ENCODE measurements around the gene TMIGD2.

The TMIGD2 gene

DNA sequence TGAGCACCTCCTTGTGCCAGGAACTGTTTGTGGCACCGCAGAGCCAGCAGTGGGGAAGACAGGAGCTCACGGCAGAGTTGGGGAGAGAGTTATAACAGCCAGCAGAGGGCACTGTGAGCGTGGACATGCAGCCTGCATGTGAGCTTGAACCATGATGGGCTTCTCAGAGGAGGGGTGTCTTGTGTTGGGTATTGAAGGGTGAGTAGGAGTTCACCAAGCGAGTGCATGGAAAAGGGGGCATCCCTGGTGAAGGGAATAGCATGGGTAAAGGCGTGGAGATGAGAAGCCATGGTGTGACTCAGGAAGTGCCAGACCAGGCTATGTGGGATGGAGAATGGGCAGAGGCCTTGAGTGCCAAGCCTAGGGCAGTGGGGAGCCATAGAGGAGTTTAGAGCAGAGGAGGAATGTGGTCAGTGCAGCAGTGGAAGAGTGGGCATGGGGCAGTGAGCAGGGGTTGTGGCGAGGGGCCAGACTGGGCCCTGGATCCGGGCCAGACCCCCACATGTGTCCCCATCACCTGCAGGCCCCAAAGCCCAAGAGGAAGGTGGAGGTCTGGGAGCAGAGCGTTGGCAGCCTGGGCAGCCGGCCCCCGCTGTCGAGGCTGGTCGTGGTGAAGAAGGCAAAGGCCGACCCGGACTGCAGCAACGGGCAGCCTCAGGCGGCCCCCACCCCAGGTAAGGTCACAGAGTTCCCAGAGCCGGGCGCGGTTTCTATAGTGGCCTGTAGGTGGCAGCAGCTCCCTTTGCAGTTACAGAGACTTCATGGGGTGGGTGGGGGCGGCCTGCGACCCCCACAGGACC, 34.9 kb downstream of the TMIGD2 start:
- Histone ChIP-seq H3K4me1 (ENCODE audit: low read length) (peaks cover 5% of the 10 kb centered on the region; the same call in 1 of the 2 replicates), H3K4me3 (ENCODE audit: low read length) (no peak overlapping the region), H3K36me3 (replicated peaks; ENCODE audit: low read depth, low read length) (peaks cover 14% of the 10 kb centered on the region), H3K9ac (ENCODE audit: low read length) (no peak overlapping the region), H3K9me3 (ENCODE audit: insufficient read depth, low read length) (no peaks in the 10 kb centered on the region), H3K27ac (ENCODE audit: low read length) (no peak overlapping the region), H3K27me3 (ENCODE audit: low read depth, low read length) (no peaks in the 10 kb centered on the region), H3K4me2 (ENCODE audit: low read length) (no peak overlapping the region), H3K79me2 (ENCODE audit: low read length) (no peaks in the 10 kb centered on the region), H4K20me1 (ENCODE audit: insufficient read depth, low read length) (no peaks in the 10 kb centered on the region), H2AFZ (ENCODE audit: low read depth, low read length) (no peak overlapping the region)
- TF ChIP-seq EZH2phosphoT487 (IDR thresholded peaks at IDR 0.05; ENCODE audit: low read depth), result no peak
- TF ChIP-seq, protein P1, sequence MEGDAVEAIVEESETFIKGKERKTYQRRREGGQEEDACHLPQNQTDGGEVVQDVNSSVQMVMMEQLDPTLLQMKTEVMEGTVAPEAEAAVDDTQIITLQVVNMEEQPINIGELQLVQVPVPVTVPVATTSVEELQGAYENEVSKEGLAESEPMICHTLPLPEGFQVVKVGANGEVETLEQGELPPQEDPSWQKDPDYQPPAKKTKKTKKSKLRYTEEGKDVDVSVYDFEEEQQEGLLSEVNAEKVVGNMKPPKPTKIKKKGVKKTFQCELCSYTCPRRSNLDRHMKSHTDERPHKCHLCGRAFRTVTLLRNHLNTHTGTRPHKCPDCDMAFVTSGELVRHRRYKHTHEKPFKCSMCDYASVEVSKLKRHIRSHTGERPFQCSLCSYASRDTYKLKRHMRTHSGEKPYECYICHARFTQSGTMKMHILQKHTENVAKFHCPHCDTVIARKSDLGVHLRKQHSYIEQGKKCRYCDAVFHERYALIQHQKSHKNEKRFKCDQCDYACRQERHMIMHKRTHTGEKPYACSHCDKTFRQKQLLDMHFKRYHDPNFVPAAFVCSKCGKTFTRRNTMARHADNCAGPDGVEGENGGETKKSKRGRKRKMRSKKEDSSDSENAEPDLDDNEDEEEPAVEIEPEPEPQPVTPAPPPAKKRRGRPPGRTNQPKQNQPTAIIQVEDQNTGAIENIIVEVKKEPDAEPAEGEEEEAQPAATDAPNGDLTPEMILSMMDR (IDR thresholded peaks at IDR 0.05; ENCODE audit: low read depth, low read length), result peak; percentile 80

DNA sequence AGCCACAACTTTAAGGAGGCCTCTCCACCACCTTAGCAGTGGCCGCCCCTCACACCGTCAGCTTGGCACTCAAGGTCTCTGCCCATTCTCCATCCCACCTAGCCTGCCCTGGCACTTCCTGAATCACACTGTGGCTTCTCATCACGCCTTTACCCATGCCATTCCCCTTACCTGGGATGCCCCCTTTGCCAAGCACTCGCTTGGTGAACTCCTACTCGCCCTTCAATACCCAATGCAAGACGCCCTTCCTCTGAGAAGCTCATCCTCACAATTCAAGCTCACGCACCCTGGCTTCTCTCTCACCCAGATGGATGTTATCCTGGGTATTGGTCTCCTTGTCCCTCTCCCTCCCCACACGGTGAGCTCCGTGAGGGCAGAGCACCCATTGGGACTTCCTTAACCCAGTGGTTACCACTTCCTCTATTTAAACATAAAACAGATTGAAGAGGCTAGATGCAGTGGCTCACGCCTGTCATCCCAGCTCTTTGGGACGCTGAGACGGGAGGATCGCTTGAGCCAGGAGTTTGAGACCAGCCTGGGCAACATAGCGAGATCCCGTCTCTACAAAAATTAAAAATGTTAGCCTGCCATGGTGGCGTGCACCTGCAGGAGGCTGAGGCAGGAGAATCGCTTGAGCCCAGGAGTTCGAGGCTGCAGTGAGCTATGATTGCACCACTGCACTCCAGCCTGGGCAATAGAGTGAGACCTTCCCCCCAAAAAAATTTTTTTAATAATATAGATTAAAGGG, 35.8 kb downstream of the TMIGD2 start:
- no peaks in the 10 kb centered on the region for H3K79me2 ChIP-seq (ENCODE audit: low read length)
- H4K20me1 ChIP-seq (ENCODE audit: insufficient read depth, low read length), result no peaks in the 10 kb centered on the region
- H3K4me3 ChIP-seq (ENCODE audit: low read length), result no peak overlapping the region
- no peaks in the 10 kb centered on the region for H3K9me3 ChIP-seq (ENCODE audit: insufficient read depth, low read length)
- no peak overlapping the region for H3K27ac ChIP-seq (ENCODE audit: low read length)
- H3K4me2 ChIP-seq (ENCODE audit: low read length), result no peak overlapping the region
- TF ChIP-seq, protein P1 (IDR thresholded peaks at IDR 0.05; ENCODE audit: low read depth, low read length), result no peak
- TF ChIP-seq EZH2phosphoT487 (IDR thresholded peaks at IDR 0.05; ENCODE audit: low read depth), result no peak
- peaks cover 5% of the 10 kb centered on the region; the same call in 1 of the 2 replicates for H3K4me1 ChIP-seq (ENCODE audit: low read length)
- peaks cover 12% of the 10 kb centered on the region for H3K36me3 ChIP-seq (replicated peaks; ENCODE audit: low read depth, low read length)
- H3K27me3 ChIP-seq (ENCODE audit: low read depth, low read length), result no peaks in the 10 kb centered on the region
- H2AFZ ChIP-seq (ENCODE audit: low read depth, low read length), result no peak overlapping the region
- no peak overlapping the region for H3K9ac ChIP-seq (ENCODE audit: low read length)

DNA sequence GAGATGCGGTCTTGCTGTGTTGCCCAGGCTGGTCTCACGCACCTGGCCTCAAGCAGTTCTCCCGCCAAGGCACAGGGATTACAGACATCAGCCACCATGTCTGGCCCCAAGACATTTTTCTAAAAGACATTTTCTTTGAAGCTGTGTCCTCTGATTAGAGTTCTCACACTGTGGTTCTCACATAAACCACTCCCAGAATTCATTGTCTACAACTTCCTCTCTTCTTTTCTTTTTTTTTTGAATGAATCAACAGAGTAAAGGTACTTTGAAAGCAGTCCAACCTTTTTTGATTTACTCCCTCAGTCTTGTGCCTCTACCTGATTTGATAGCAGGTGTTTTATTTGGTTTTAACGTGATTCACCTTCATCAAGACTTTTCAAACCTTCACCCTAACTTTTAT, 37.4 kb downstream of the TMIGD2 start:
- H3K4me2 ChIP-seq (ENCODE audit: low read length), result no peak overlapping the region

More for the DNA sequence above, 37.4 kb downstream of the TMIGD2 start:
- H3K27ac ChIP-seq (ENCODE audit: low read length), result no peak overlapping the region
- no peak overlapping the region for H3K9ac ChIP-seq (ENCODE audit: low read length)
- peaks cover 10% of the 10 kb centered on the region for H3K36me3 ChIP-seq (replicated peaks; ENCODE audit: low read depth, low read length)
- no peak for TF ChIP-seq EZH2phosphoT487 (IDR thresholded peaks at IDR 0.05; ENCODE audit: low read depth)
- TF ChIP-seq, protein P1 (IDR thresholded peaks at IDR 0.05; ENCODE audit: low read depth, low read length), result no peak
- H3K27me3 ChIP-seq (ENCODE audit: low read depth, low read length), result no peaks in the 10 kb centered on the region
- H3K4me3 ChIP-seq (ENCODE audit: low read length), result no peak overlapping the region
- H2AFZ ChIP-seq (ENCODE audit: low read depth, low read length), result no peak overlapping the region
- H4K20me1 ChIP-seq (ENCODE audit: insufficient read depth, low read length), result no peaks in the 10 kb centered on the region
- no peaks in the 10 kb centered on the region for H3K79me2 ChIP-seq (ENCODE audit: low read length)
- peaks cover 11% of the 10 kb centered on the region for H3K4me1 ChIP-seq (ENCODE audit: low read length)
- H3K9me3 ChIP-seq (ENCODE audit: insufficient read depth, low read length), result no peaks in the 10 kb centered on the region

All from OCI-LY3 (cell line).